ENCODE data around the gene PBX1.

DNA sequence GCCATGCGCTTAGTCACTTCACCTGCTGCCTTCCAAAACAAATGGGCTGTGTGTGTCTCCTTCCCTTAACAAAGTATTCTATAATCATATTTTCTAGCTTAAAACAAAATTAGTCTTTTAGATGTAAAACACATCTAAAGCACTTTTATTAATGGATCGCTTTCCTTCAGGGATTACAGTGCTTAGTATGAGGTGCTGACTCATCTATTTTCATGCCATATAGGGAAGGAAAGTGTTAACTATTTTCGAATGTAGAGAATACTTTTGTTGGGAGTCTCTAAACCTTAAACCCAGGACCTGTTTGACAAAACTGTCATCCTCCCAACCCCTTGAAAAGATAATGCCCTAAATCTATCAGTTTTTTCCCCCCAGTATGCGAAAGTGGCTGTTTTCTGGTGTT is 90.2 kb downstream of the PBX1 start:
- TF ChIP-seq EGR1 (IDR thresholded peaks at IDR 0.05; ENCODE audit: low read depth in 2 of 2) (no peak), TAF1 (conservative IDR thresholded peaks at IDR 0.05) (no peak), FOXA1 (IDR thresholded peaks at IDR 0.05) (no peak), NR2F2 (IDR thresholded peaks at IDR 0.05) (no peak), RAD21 (IDR thresholded peaks at IDR 0.05) (no peak), GABPA (IDR thresholded peaks at IDR 0.05 in 1 of 2, conservative IDR thresholded peaks at IDR 0.05 in 1 of 2) (no peak)
- TF ChIP-seq, protein P1, sequence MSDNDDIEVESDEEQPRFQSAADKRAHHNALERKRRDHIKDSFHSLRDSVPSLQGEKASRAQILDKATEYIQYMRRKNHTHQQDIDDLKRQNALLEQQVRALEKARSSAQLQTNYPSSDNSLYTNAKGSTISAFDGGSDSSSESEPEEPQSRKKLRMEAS (IDR thresholded peaks at IDR 0.05), result no peak
- TF ChIP-seq, protein P2, sequence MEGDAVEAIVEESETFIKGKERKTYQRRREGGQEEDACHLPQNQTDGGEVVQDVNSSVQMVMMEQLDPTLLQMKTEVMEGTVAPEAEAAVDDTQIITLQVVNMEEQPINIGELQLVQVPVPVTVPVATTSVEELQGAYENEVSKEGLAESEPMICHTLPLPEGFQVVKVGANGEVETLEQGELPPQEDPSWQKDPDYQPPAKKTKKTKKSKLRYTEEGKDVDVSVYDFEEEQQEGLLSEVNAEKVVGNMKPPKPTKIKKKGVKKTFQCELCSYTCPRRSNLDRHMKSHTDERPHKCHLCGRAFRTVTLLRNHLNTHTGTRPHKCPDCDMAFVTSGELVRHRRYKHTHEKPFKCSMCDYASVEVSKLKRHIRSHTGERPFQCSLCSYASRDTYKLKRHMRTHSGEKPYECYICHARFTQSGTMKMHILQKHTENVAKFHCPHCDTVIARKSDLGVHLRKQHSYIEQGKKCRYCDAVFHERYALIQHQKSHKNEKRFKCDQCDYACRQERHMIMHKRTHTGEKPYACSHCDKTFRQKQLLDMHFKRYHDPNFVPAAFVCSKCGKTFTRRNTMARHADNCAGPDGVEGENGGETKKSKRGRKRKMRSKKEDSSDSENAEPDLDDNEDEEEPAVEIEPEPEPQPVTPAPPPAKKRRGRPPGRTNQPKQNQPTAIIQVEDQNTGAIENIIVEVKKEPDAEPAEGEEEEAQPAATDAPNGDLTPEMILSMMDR (IDR thresholded peaks at IDR 0.05; ENCODE audit: low read depth, low read length, missing input control), result no peak
- TF ChIP-seq, protein P3, sequence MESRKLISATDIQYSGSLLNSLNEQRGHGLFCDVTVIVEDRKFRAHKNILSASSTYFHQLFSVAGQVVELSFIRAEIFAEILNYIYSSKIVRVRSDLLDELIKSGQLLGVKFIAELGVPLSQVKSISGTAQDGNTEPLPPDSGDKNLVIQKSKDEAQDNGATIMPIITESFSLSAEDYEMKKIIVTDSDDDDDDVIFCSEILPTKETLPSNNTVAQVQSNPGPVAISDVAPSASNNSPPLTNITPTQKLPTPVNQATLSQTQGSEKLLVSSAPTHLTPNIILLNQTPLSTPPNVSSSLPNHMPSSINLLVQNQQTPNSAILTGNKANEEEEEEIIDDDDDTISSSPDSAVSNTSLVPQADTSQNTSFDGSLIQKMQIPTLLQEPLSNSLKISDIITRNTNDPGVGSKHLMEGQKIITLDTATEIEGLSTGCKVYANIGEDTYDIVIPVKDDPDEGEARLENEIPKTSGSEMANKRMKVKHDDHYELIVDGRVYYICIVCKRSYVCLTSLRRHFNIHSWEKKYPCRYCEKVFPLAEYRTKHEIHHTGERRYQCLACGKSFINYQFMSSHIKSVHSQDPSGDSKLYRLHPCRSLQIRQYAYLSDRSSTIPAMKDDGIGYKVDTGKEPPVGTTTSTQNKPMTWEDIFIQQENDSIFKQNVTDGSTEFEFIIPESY (IDR thresholded peaks at IDR 0.05), result no peak
- TF ChIP-seq, protein P4, sequence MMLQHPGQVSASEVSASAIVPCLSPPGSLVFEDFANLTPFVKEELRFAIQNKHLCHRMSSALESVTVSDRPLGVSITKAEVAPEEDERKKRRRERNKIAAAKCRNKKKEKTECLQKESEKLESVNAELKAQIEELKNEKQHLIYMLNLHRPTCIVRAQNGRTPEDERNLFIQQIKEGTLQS (IDR thresholded peaks at IDR 0.05), result no peak
